WI38 (cell line): ENCODE results near the gene C11orf91.

Experiments
- H3K4me3 ChIP-seq: 2 replicates; pipeline ENCODE4 v1.5.1; 2011; ENCODE audit warnings: low read depth, mild to moderate bottlenecking, control low read depth, low read length
- CTCF ChIP-seq: IDR thresholded peaks from 2 replicates; pipeline ENCODE4 v1.5.1; 2012; ENCODE audit warnings: low read depth, mild to moderate bottlenecking, control low read depth, low read length

The C11orf91 gene

GRCh38 chr11:33674035-33674814, 26.4 kb downstream of the C11orf91 start:
- H3K4me3 ChIP-seq = no peak overlapping the region
- TF ChIP-seq CTCF = no peak

GRCh38 chr11:33672273-33672672, 28.4 kb downstream of the C11orf91 start:
- TF ChIP-seq CTCF = no peak
- H3K4me3 ChIP-seq = no peak overlapping the region

GRCh38 chr11:33670250-33671011, 30.2 kb downstream of the C11orf91 start:
- H3K4me3 ChIP-seq = no peak overlapping the region
- no peak for TF ChIP-seq CTCF

- TF ChIP-seq CTCF = no peak
- no peak overlapping the region for H3K4me3 ChIP-seq
Observed at GRCh38 chr11:33669598-33670249, 30.9 kb downstream of the C11orf91 start.

- no peak overlapping the region for H3K4me3 ChIP-seq
- TF ChIP-seq CTCF = no peak
Observed at GRCh38 chr11:33668951-33669596, 31.6 kb downstream of the C11orf91 start.

GRCh38 chr11:33668468-33668825, 32.2 kb downstream of the C11orf91 start:
- TF ChIP-seq CTCF = no peak
- no peak overlapping the region for H3K4me3 ChIP-seq
